HG02798 (cell line): ENCODE results near the gene RTP5.
"Not testable (repeated sequence)": the region's sequence is repeated elsewhere in the genome, so short reads cannot be mapped to it uniquely, and the experiment has no call there.

ENCODE experiments used
- ATAC-seq: cut with Tn5 transposase; IDR thresholded peaks from one replicate; pipeline ENCODE4 v1.9.1; 2021; ENCODE audit warnings: mild to moderate bottlenecking; ENCODE audit not compliant: unreplicated experiment, poor library complexity

Gene RTP5

GRCh38 chr2:241911551-241911950 lies 42.0 kb downstream of the RTP5 start:
- no peak for ATAC-seq

GRCh38 chr2:241912021-241912555 lies 42.6 kb downstream of the RTP5 start:
- no peak for ATAC-seq

GRCh38 chr2:241913703-241914102 lies 44.2 kb downstream of the RTP5 start:
- ATAC-seq, result no peak

- ATAC-seq, result no peak
Observed at GRCh38 chr2:241914542-241914941, 45.0 kb downstream of the RTP5 start.

GRCh38 chr2:241921631-241922030 lies 52.1 kb downstream of the RTP5 start:
- ATAC-seq, result not testable (repeated sequence)

- no peak for ATAC-seq
Observed at GRCh38 chr2:241922411-241922810, 52.9 kb downstream of the RTP5 start.

GRCh38 chr2:241922816-241923601 lies 53.5 kb downstream of the RTP5 start:
- ATAC-seq, result not testable (repeated sequence)
